Peyer's patch (tissue), 4 donors: Measurements from ENCODE around the gene CPNE2. TPM values are rescaled to one million over a fixed set of nuclear protein-coding genes. Genes with fewer than 3 reads are reported as not detected.

Experiments
- DNase-seq, 3 donors: peaks; one replicate each; pipeline ENCODE4 v3.0.0-alpha.2; 2017 to 2019
- H3K27ac ChIP-seq, 4 donors: fragments of 200-600 bp; sonication (generic); one replicate each; pipeline ENCODE4 v1.5.1; 2016 to 2019
- H3K27me3 ChIP-seq, 2 donors: fragments of 200-600 bp; sonication (generic); one replicate each; pipeline ENCODE4 v1.5.1; 2019
- H3K36me3 ChIP-seq, 3 donors: fragments of 200-600 bp; sonication (generic); one replicate each; pipeline ENCODE4 v1.5.1; 2016 to 2019
- H3K4me1 ChIP-seq, 4 donors: fragments of 200-600 bp; sonication (generic); one replicate each; pipeline ENCODE4 v1.5.1; 2016 to 2019
- H3K4me3 ChIP-seq, 4 donors: fragments of 200-600 bp; sonication (generic); 1 replicate in 3 of 4; 2 replicates in 1 of 4; pipeline ENCODE4 v1.5.1; 2016 to 2019; ENCODE audit warnings: mild to moderate bottlenecking in 1 of 4
- H3K9me3 ChIP-seq, 4 donors: fragments of 200-600 bp; sonication (generic); one replicate each; pipeline ENCODE4 v1.5.1; 2016 to 2019; ENCODE audit warnings: mild to moderate bottlenecking in 1 of 4
- POLR2A ChIP-seq, 2 donors: fragments of 450-650 bp; IDR thresholded peaks; one replicate each; pipeline ENCODE4 v1.5.1; 2017; ENCODE audit warnings: antibody characterized with exemption in 2 of 2, mild to moderate bottlenecking in 2 of 2, moderate library complexity in 2 of 2
- total RNA-seq, 4 donors: library from RNA; depleted of rRNA; stranded (reverse); fragments of >200 nt; gene quantifications; one replicate each; pipeline ENCODE4 v1.1.0, GENCODE V29; 2016
- TF ChIP-seq, protein P1 (sequence below), 6 experiments: fragments of 450-650 bp in 4 of 6; fragments of 200-600 bp in 2 of 6; sonication (generic) in 1 of 6; IDR thresholded peaks; one replicate each; pipeline ENCODE4 v1.5.1; 2017 to 2019; ENCODE audit warnings: antibody characterized with exemption in 6 of 6, mild to moderate bottlenecking in 3 of 6, moderate library complexity in 1 of 6

Gene CPNE2
- total RNA-seq, 4 donors from 2014 or later: 26.4 to 73.9 (median 64.8) TPM

DNA sequence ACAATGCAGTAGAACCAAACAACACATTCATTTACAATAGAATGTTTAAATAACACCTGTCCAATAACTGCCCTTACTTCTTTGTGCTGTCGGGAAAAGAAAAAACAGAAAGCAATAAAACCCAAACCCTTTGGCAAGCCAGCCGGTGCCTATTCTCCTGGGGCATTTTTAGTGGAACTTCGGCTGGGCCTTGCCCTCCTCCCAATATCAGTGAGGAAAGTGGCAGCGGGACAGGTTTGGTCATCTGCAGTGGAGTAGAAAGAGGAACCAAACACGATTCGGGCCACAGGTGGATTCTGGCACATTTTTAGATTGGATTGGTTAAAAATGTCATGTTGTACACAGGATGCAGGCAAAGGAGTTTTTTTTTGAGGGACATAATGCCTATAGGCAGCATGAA, 61.5 kb downstream of the CPNE2 start:
- Histone ChIP-seq H3K4me3 (no peak overlapping the region), H3K4me1 (no peaks in the 10 kb centered on the region), H3K27ac (no peak overlapping the region), H3K9me3 (no peaks in the 10 kb centered on the region), H3K27me3 (no peaks in the 10 kb centered on the region), H3K36me3 (peaks cover 0 to 58% (median 0%) of the 10 kb centered on the region in 3 donors)
- no peak for TF ChIP-seq POLR2A (IDR thresholded peaks at IDR 0.05)
- TF ChIP-seq, protein P1, sequence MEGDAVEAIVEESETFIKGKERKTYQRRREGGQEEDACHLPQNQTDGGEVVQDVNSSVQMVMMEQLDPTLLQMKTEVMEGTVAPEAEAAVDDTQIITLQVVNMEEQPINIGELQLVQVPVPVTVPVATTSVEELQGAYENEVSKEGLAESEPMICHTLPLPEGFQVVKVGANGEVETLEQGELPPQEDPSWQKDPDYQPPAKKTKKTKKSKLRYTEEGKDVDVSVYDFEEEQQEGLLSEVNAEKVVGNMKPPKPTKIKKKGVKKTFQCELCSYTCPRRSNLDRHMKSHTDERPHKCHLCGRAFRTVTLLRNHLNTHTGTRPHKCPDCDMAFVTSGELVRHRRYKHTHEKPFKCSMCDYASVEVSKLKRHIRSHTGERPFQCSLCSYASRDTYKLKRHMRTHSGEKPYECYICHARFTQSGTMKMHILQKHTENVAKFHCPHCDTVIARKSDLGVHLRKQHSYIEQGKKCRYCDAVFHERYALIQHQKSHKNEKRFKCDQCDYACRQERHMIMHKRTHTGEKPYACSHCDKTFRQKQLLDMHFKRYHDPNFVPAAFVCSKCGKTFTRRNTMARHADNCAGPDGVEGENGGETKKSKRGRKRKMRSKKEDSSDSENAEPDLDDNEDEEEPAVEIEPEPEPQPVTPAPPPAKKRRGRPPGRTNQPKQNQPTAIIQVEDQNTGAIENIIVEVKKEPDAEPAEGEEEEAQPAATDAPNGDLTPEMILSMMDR (IDR thresholded peaks at IDR 0.05): no peak
- DNase-seq: no peak

DNA sequence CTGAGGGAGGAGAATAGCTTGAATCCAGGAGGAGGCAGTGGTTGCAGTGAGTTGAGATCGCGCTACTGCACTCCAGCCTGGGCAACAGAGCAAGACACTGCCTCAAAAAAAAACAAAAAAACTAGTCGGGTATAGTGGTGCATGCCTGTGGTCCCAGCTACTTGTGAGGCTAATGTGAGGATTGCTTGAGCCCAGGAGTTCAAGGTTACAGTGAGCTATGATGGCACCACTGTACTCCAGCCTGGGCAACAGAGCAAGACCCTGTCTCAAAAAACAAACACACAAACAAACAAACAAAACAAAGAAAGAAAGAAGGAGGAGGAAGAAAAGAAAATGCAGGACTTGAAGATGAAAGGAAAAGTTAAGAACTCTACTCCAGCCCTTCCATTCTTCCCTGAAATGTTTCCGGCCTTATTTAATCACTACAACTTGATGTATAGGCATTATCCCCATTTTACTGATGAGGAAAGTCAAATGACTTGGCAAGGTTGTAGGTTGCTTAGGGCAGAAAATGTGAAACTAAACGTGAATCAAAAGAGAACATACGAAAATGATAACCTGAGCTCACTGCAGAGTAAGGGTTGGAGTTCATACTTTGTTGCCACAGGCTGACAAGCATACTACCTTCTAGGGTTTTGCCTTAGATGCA, 63.4 kb downstream of the CPNE2 start:
- no peaks in the 10 kb centered on the region for H3K4me1 ChIP-seq
- no peak overlapping the region for H3K27ac ChIP-seq
- no peak for DNase-seq
- TF ChIP-seq, protein P1 (IDR thresholded peaks at IDR 0.05): no peak
- TF ChIP-seq POLR2A (IDR thresholded peaks at IDR 0.05): no peak
- H3K36me3 ChIP-seq: peaks cover 0 to 68% (median 0%) of the 10 kb centered on the region in 3 donors
- no peak overlapping the region for H3K4me3 ChIP-seq
- no peaks in the 10 kb centered on the region for H3K27me3 ChIP-seq
- no peaks in the 10 kb centered on the region for H3K9me3 ChIP-seq

DNA sequence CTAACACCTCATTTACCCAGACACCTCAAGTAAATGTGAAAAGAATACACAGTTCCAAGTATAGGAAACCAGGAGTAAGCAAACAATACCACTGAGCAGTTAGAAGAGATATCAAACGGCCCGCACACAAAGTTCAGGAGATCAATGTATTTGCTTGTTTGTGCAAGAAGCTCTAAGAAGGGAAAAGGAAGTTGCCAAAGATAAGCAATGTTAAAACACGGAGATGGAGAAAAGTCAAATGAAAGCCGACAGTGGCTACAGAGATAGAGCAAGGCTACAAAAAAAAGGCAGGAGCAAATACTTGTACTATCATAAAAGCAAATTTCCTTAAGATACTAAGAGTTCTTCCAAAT, 63.9 kb downstream of the CPNE2 start:
- Histone ChIP-seq H3K4me1 (no peaks in the 10 kb centered on the region), H3K9me3 (no peaks in the 10 kb centered on the region), H3K27ac (no peak overlapping the region), H3K36me3 (peaks cover 0 to 69% (median 0%) of the 10 kb centered on the region in 3 donors), H3K27me3 (no peaks in the 10 kb centered on the region), H3K4me3 (no peak overlapping the region)
- no peak for TF ChIP-seq POLR2A (IDR thresholded peaks at IDR 0.05)
- TF ChIP-seq, protein P1 (IDR thresholded peaks at IDR 0.05): no peak
- DNase-seq: no peak

- Histone ChIP-seq H3K4me1 (no peaks in the 10 kb centered on the region), H3K27ac (no peak overlapping the region), H3K4me3 (no peak overlapping the region), H3K27me3 (no peaks in the 10 kb centered on the region), H3K36me3 (peaks cover 0 to 78% (median 0%) of the 10 kb centered on the region in 3 donors), H3K9me3 (no peaks in the 10 kb centered on the region)
- no peak for DNase-seq
- no peak for TF ChIP-seq POLR2A (IDR thresholded peaks at IDR 0.05)
- TF ChIP-seq, protein P1 (IDR thresholded peaks at IDR 0.05): no peak
Measured at GRCh38 chr16:57157533-57157932, 65.2 kb downstream of the CPNE2 start.

DNA sequence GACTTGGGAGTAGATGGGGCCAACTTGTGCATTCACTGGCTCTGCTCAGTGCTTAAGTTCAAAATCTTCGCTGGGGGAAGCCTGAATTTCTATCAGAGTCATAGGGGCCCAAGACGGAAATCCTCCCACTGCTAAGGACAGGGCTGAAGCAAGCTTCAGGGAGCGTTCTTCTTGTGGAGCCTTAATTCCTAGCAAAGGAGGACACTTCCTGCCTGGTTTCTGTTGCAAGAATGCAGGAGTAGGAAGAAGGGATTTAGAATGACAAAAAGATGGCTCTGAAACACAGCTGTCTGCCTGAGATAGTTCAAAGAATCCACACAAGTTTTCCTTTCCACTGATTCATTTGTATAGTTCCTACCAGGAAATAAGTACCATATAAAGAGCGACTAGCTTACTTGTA, 67.1 kb downstream of the CPNE2 start:
- no peak for DNase-seq
- peaks cover 0 to 78% (median 0%) of the 10 kb centered on the region in 3 donors for H3K36me3 ChIP-seq
- H3K4me3 ChIP-seq: no peak overlapping the region
- H3K4me1 ChIP-seq: no peaks in the 10 kb centered on the region
- no peak overlapping the region for H3K27ac ChIP-seq
- H3K9me3 ChIP-seq: no peaks in the 10 kb centered on the region
- no peak for TF ChIP-seq POLR2A (IDR thresholded peaks at IDR 0.05)
- TF ChIP-seq, protein P1 (IDR thresholded peaks at IDR 0.05): no peak
- no peaks in the 10 kb centered on the region for H3K27me3 ChIP-seq
